ENCODE measurements around the gene OR5K2. TPM values are rescaled to one million over a fixed set of nuclear protein-coding genes. Genes with fewer than 3 reads are reported as not detected.

OR5K2 gene
- polyA plus RNA-seq, 1 donor from 2014 or later, result not detected

DNA sequence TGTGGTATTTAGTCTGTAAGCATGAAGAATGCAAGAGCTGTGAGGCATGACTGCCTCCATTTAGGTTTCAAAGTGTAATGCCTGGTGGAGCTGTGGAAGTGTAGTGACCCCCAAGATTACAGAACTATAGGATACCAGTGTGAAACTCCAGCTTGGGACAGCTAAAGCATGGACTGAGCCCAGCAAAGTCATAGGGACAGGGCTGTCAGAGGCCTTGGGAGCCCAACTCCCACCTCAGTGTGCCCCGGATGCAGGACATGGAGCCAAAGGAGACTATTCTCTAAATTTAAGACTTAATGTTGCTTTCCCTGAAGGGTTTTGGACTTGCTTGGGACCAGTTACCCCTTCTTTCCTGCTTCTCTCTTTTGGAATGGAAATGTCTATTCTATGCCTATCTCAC is 45.1 kb downstream of the OR5K2 start:
- Histone ChIP-seq H3K9me2 (ENCODE audit: insufficient read depth, low read length) (no peaks in the 10 kb centered on the region), H3F3A (ENCODE audit: insufficient read depth, low read length, poor library complexity, severe bottlenecking) (no peaks in the 10 kb centered on the region), H3K9me3 (ENCODE audit: low read length) (no peaks in the 10 kb centered on the region), H3K79me2 (replicated peaks; ENCODE audit: insufficient read depth, low read length) (no peaks in the 10 kb centered on the region), H3K9ac (ENCODE audit: low read length) (no peak overlapping the region), H3K27ac (ENCODE audit: low read length) (no peak overlapping the region), H3K4me2 (ENCODE audit: low read length) (no peak overlapping the region), H3K36me3 (ENCODE audit: insufficient read depth, low read length) (no peaks in the 10 kb centered on the region), H3K4me3 (ENCODE audit: low read length) (no peak overlapping the region), H4K20me1 (ENCODE audit: insufficient read depth) (no peaks in the 10 kb centered on the region), H2AFZ (ENCODE audit: low read depth, low read length) (no peak overlapping the region), H3K27me3 (ENCODE audit: insufficient read depth, low read depth, low read length) (no peaks in the 10 kb centered on the region)
- no peak for TF ChIP-seq CTCF (IDR thresholded peaks at IDR 0.05; ENCODE audit: poor library complexity, severe bottlenecking)
- no peak for TF ChIP-seq MXI1 (conservative IDR thresholded peaks at IDR 0.05; ENCODE audit: poor library complexity, severe bottlenecking)
- no peak for TF ChIP-seq EZH2 (IDR thresholded peaks at IDR 0.05; ENCODE audit: borderline replicate concordance, insufficient read depth, low read length, poor library complexity, severe bottlenecking)
- TF ChIP-seq TAF1 (IDR thresholded peaks at IDR 0.05; ENCODE audit: low read depth), result no peak
- TF ChIP-seq SMC3 (conservative IDR thresholded peaks at IDR 0.05; ENCODE audit: poor library complexity), result no peak
- no peak for TF ChIP-seq REST (IDR thresholded peaks at IDR 0.05; ENCODE audit: borderline replicate concordance)
- TF ChIP-seq EP300 (conservative IDR thresholded peaks at IDR 0.05; ENCODE audit: poor library complexity, severe bottlenecking), result no peak
- TF ChIP-seq POLR2AphosphoS5 (IDR thresholded peaks at IDR 0.05), result no peak
- TF ChIP-seq RAD21 (conservative IDR thresholded peaks at IDR 0.05), result no peak

DNA sequence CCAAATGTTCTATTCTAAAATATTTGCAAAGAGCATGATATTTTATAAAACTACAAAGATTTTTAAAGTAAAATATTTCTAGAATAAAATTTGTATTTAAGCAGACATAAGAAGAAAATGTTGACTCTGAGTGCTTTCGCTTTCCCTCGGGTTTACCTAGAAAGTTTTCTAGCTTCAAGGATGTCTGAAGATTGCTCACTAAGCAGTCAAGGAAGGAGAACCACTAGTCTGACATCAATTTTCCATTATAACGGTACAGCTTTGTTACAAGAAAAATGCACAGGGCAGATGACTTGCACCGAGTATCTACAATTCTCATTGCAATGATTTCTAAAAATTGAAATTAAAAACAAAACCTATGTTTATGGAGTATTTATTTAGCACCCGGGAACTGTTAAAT is 48.5 kb downstream of the OR5K2 start:
- Histone ChIP-seq H3F3A (ENCODE audit: insufficient read depth, low read length, poor library complexity, severe bottlenecking) (no peaks in the 10 kb centered on the region), H3K9me2 (ENCODE audit: insufficient read depth, low read length) (no peaks in the 10 kb centered on the region)

More for the DNA sequence above, 48.5 kb downstream of the OR5K2 start:
- Histone ChIP-seq H3K79me2 (replicated peaks; ENCODE audit: insufficient read depth, low read length) (no peaks in the 10 kb centered on the region), H3K9me3 (ENCODE audit: low read length) (no peaks in the 10 kb centered on the region), H3K4me3 (ENCODE audit: low read length) (no peak overlapping the region), H3K27me3 (ENCODE audit: insufficient read depth, low read depth, low read length) (no peaks in the 10 kb centered on the region), H4K20me1 (ENCODE audit: insufficient read depth) (no peaks in the 10 kb centered on the region), H2AFZ (ENCODE audit: low read depth, low read length) (no peak overlapping the region), H3K4me2 (ENCODE audit: low read length) (no peak overlapping the region), H3K27ac (ENCODE audit: low read length) (no peak overlapping the region), H3K36me3 (ENCODE audit: insufficient read depth, low read length) (no peaks in the 10 kb centered on the region), H3K9ac (ENCODE audit: low read length) (no peak overlapping the region)
- TF ChIP-seq MXI1 (conservative IDR thresholded peaks at IDR 0.05; ENCODE audit: poor library complexity, severe bottlenecking) (no peak), EZH2 (IDR thresholded peaks at IDR 0.05; ENCODE audit: borderline replicate concordance, insufficient read depth, low read length, poor library complexity, severe bottlenecking) (no peak), CTCF (IDR thresholded peaks at IDR 0.05; ENCODE audit: poor library complexity, severe bottlenecking) (no peak), REST (IDR thresholded peaks at IDR 0.05; ENCODE audit: borderline replicate concordance) (no peak), RAD21 (conservative IDR thresholded peaks at IDR 0.05) (no peak), TAF1 (IDR thresholded peaks at IDR 0.05; ENCODE audit: low read depth) (no peak), POLR2AphosphoS5 (IDR thresholded peaks at IDR 0.05) (no peak), EP300 (conservative IDR thresholded peaks at IDR 0.05; ENCODE audit: poor library complexity, severe bottlenecking) (no peak), SMC3 (conservative IDR thresholded peaks at IDR 0.05; ENCODE audit: poor library complexity) (no peak)
